A172 (cell line): Measurements from ENCODE around the gene CREBBP. TPM values are rescaled to one million over a fixed set of nuclear protein-coding genes. Genes with fewer than 3 reads are reported as not detected.

Experiments
- DNase-seq: peaks from one replicate; pipeline ENCODE4 v3.0.0-alpha.2; 2015; ENCODE audit warnings: low spot score
- total RNA-seq: library from RNA; depleted of rRNA; stranded (reverse); fragments of >200 nt; shearing (Covaris generic); gene quantifications from 2 replicates; pipeline ENCODE4 v1.2.3, GENCODE V29; 2014

The CREBBP gene
- total RNA-seq, 1 experiment from 2014 or later = 11.2 TPM

GRCh38 chr16:3736116-3736515 is 144.4 kb downstream of the CREBBP start:
- DNase-seq = no peak

- DNase-seq = no peak
Observed at GRCh38 chr16:3735541-3735940, 145.0 kb downstream of the CREBBP start.

DNA sequence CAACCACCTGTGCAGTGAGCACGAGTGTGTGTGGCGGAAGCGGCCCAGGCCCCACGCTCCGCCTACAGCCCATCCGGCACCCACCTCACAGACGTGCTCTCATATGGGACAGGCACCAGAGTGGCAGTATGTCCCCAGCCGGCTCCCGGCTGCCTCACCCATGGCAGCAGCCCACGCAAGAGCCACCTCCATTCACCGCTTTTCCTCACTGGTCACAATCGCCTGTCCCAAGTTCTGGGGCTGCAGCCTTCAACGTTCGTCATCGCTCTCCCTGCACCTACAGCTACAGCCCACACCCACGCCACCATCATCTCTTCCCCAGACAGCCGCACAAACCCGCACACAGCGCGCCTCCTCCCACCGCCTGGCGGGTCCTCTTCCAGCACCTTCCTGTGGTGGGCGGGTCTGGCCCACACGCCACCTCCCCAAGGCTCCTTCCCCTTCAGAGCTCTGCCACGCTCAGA is 145.7 kb downstream of the CREBBP start:
- DNase-seq = no peak

DNA sequence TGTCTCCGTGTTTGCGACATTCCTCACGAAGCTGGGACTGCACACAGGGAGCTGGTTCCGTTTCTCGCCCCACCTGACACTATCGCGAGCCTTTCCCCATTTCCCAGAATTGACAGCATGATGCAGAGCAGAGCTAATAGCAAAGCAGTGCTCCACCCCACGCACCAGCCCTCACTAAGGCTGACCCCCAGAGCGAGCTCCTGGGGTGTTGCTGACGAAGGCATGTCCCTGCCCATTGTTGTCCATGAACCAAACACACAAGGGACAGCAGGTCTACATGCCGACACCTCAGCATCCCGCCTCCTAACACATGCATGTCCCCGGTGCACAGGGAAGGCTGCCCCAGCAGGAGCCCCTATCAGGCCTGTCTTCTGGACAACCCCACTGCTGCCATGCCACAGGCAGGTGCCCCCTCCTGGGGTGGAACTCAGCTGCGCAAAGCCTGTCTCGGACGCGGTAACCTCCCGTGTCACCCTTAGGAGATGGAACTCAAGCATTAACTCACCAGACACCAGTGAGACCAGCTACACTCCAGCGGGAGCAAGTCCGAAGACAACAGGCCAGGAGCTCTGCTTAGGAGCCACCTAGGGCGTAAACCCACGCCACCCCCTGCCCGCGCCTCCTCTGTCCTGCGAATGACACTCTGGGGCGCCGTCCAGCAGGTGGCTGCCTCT is 146.3 kb downstream of the CREBBP start:
- DNase-seq = no peak

- no peak for DNase-seq
Observed at GRCh38 chr16:3732171-3732570, 148.3 kb downstream of the CREBBP start.

- DNase-seq = no peak
Observed at GRCh38 chr16:3731126-3731935, 149.2 kb downstream of the CREBBP start.

DNA sequence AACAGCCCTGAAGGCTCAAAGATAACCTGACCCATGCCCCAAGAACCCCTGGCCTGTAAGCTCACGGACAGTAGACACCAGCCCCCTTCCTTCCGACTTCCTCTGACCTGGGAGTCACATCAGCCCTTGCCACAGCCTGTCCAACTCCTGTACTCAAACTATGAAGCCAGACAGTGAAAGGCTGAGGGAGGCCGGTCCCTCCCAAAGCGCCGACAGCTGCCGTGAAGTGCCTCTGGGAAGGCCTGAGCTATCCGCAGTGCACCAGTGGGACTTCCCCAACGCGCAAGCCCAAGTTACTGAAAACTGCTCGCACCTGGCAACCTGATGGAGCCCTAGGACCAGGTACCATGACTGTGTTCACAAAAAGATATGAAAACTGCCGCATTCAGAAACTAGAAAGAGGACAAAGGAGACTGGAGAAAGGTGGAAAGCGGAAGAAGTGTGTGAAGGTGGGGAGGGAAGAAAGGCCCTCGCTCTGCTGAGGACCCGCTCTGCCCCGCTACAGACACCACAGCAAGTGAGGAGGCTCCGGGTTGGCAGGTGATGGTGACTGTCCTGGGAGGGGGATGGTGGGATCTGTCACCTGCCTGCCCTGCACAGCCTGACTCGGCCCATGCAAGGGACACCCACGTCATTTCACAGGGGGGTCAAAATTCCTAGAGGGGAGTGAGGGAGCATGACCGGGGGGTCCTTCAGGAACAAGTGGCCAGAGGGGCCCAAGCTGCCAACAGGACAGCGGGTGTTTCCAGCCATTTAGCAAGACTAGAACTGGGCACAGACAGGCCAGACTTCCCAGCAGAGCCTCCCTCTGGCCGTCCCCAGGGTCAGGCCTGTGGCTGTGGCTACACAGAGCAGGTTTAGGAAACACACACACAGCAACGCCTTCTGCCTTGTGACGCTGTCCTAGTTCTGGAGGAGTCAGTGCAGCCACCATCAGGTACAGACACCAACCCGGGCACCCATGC is 150.1 kb downstream of the CREBBP start:
- DNase-seq = no peak

DNA sequence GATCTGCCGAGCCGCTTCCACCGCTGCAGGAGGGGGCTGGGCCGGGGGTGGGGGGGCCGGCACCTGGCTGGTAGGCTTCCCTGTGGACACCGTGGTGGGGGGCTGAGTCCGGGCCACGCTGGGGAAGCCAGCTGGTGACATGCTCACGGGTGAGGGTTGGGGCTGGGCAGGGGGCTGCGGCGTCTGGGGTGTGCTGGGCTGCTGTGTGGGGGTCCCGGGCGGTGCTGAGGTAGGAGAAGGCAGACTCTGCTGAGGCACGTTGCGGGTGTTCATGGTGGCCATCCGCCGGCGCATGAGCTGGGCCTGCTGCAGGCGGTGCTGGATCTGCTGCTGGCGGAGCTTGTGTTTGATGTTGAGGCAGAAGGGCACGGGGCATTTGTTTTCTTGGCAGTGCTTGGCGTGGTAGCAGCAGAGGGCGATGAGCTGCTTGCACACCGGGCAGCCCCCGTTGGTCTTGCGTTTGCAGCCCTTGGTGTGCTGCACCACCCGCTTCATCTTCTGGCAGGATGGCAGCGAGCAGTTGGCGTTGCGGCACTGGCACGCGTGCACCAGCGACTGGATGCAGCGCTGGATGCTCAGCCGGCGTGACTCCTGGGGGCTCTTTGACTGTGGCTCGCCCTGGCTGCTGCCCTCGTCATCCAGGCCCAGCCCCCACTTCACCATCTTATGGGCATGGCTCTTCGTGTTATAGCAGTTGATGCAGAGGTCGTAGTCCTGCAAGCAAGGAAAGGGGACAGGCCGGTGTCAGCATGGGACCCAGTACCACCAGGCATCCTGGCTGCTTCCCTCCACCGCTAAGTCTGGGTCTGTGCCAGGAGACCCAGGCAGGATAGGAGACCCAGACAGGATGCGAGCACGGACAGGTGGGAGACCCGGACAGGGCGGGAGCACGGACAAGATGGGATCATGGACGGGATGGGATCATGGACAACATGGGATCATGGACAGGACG is 151.1 kb downstream of the CREBBP start:
- DNase-seq = no peak

GRCh38 chr16:3728424-3729160 is 151.9 kb downstream of the CREBBP start:
- no peak for DNase-seq

GRCh38 chr16:3727806-3728381 is 152.6 kb downstream of the CREBBP start:
- DNase-seq = no peak

DNA sequence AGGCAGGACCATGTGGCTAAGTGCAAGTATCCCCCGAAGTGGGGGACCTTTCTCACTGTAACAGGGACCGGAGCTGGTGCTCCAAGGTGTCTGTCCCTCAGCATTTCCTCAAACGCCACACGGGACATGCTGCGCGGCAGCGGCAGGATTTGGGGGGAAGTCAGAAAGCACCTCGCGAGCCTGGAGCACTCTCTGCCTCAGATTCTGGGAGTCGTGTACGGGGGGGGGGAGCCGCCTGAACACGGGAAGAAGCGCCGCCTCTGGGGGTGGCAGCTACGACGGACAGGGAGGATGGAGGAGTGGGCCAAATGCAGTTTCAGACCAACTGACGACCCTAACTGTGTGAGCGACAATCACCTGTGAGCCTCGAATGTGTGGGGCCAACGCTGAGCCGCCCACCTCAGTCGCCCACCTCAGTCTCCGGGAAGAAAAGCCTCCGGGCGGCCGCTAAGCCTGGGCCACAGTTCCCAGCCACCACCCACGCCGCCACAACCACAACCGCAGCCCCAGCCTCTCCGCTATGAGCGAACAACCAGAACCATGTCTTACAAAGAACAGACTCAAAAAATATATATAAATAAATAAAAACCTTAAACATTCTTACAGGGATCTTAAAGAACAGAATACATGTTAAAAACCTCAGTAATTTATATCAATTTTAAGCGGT is 154.4 kb downstream of the CREBBP start:
- DNase-seq = no peak

DNA sequence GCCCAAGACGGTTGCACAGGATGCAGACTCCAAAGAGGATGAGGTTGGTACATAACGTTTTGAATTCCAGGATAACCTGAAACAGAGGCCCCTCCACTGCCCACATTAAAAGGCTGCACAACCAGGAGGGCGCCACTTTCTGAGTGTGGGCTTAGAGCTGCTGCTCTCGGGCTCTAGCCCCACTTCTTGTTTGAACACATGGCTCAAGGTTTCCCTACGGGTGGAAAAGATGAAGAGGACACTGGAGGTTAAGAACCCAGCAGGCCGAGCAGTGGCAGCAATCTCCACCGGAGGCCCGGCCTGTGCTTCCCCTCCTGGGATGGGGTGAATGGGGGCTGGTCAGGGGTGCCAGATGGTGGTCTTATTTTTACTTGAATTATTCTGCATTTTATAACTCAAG is 155.2 kb downstream of the CREBBP start:
- DNase-seq = no peak

DNA sequence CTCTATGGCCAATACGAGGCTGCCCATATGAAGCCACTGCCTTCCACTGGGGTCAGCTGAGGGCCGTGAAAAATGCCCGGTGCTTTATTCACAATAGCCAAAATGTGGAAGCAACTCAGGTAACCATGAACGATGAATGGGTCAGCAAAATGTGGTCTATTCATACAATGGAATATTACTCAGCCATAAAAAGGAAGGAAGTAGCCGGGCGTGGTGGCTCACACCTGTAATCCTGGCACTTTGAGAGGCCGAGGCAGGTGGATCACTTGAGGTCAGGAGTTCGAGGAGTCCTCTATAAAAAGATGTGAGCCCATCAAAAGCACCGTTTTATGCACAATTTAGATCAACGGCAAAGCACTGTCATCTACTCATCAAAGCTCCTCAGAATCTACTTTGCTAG is 158.0 kb downstream of the CREBBP start:
- DNase-seq = no peak

- no peak for DNase-seq
Observed at GRCh38 chr16:3720418-3720817, 160.1 kb downstream of the CREBBP start.

DNA sequence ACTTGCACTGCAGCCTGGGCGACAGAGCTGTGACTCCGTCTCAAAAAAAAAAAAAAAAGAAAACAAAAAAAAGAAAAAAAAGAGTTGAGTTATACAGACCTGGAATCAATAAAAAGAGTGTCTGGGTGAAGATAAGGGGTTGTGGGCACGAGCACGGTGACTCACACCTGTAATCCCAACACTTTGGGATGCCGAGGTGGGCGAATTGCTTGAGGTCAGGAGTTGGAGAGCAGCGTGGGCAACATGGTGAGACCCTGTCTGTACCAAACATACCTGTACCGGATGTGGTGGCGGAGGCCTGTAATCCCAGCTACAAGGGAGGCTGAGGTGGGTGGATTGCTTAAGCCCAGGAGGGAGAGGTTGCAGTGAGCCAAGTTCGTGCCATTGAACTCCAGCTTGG is 161.9 kb downstream of the CREBBP start:
- no peak for DNase-seq

GRCh38 chr16:3718019-3718391 is 162.5 kb downstream of the CREBBP start:
- DNase-seq = no peak

DNA sequence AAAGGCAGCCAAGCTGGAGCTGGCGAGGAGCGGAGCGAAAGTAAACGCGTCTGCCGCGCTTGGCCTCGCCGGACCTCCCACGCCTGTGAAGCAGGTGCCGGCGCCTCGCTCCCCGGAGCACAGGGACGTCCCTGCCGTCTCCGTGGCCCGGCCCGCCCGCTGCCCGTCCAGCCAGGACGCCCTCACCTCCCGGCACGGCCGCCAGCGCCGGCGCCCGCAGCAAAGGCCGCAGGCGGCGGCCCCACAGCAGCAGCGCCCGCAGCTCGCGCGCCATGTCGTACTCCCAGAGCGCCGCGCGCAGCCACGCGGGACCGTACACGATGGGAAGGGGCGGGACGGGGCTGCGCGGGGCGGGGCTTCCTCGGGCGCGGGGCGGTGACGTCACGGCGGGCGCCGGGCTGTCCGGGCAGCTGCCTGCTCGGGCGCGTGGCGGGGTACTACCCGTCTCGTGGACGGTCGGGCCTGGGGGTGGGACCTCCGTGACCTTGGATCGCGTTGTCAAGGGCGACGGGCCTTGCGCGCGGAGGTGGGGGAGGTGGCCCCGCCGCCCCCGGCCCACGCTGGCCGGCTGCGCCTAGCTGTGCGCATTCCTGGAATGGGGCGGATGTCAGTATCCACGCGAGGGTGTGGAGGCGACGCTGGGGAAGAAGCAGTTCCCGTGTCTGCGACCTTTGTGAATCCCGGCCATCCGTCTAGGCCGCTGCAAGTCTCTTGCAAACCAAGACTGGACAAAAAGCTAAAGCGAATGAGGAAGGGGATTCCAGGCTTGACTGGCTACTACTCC is 163.1 kb downstream of the CREBBP start, which contains the start of gene TRAP1:
Gene TRAP1, minus strand, starts transcription at position 290 of the 784 bp plus-strand sequence. Its CDS starts 16 bp downstream, at position 274.
- peak; percentile 57 for DNase-seq

DNA sequence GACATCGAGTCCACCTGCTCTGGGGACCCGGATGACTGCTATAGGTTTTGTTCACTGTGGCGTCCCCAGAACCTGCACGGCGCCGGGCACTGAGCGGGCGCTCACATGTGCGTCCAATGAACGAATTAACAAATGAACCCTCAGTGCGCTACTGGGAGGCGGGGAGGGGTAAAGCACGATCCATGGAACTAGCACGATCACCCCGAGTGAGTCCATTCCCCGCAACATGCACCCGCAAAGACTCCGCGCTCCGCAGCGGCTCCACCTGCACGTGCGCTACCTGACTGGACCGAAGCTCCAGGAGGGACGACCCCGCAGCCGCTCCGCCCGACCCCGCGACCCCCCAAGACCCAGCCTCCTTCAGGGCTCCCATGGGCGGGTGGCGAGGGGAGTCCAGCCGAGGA is 163.7 kb downstream of the CREBBP start:
- no peak for DNase-seq
